Body of pancreas (tissue), 4 donors: ENCODE results near the gene PKP3. TPM values are rescaled to one million over a fixed set of nuclear protein-coding genes. Genes with fewer than 3 reads are reported as not detected.
"Not testable (repeated sequence)": the region's sequence is repeated elsewhere in the genome, so short reads cannot be mapped to it uniquely, and the experiment has no call there.

ENCODE experiments used
- ATAC-seq: fragments of 150-250 bp; one replicate; pipeline ENCODE4 v1.9.1; 2016
- DNase-seq, 4 donors: peaks; one replicate each; pipeline ENCODE4 v3.0.0-alpha.2; 2019
- H3K27ac ChIP-seq, 4 donors: fragments of 200-600 bp; sonication (generic); 1 replicate in 3 of 4; 2 replicates in 1 of 4; pipeline versions ENCODE4 v1.5.1 to v1.6.1; 2016 to 2019; ENCODE audit warnings: mild to moderate bottlenecking in 1 of 4, mixed read lengths in 1 of 4, moderate library complexity in 1 of 4
- H3K27me3 ChIP-seq, 2 donors: fragments of 200-600 bp; sonication (generic); one replicate each; pipeline ENCODE4 v1.6.0; 2016; ENCODE audit warnings: mild to moderate bottlenecking in 1 of 2
- H3K36me3 ChIP-seq, 2 donors: fragments of 200-600 bp; sonication (generic); replicated peaks in 1 of 2; 2 replicates each; pipeline ENCODE4 v1.5.1; 2016; ENCODE audit warnings: low read depth in 2 of 2; ENCODE audit not compliant: insufficient read depth in 1 of 2
- H3K4me1 ChIP-seq: fragments of 200-600 bp; sonication (generic); one replicate; pipeline ENCODE4 v1.6.0; 2016
- H3K4me3 ChIP-seq, 2 donors: fragments of 200-600 bp; sonication (generic); 1 replicate in 1 of 2; 2 replicates in 1 of 2; pipeline ENCODE4 v1.5.1; 2016 to 2019
- H3K9me3 ChIP-seq, 3 donors: fragments of 200-600 bp; sonication (generic); 1 replicate in 2 of 3; 2 replicates in 1 of 3; pipeline ENCODE4 v1.5.1; 2016
- POLR2A ChIP-seq, 3 donors: fragments of 450-650 bp; IDR thresholded peaks; one replicate each; pipeline ENCODE4 v1.6.1; 2016; ENCODE audit warnings: antibody characterized with exemption in 3 of 3, mild to moderate bottlenecking in 2 of 3
- WGBS, 2 donors: methylation state at CpG; one replicate each; pipeline ENCODE4 v1.1.5; 2017; 5-methylcytosine and 5-hydroxymethylcytosine counted together
- intact Hi-C: fragments of 100-400 bp; cut with DNase I; formaldehyde crosslinking; loops from one replicate; pipeline ENCODE4 v1.15.1; 2023
- total RNA-seq, 2 donors: library from RNA; depleted of rRNA; stranded (reverse); fragments of >200 nt; gene quantifications; one replicate each; pipeline ENCODE4 v1.1.0, GENCODE V29; 2016
- TF ChIP-seq, protein P1 (sequence below), 7 experiments: fragments of 450-650 bp in 4 of 7; fragments of 200-600 bp in 3 of 7; sonication (generic) in 3 of 7; IDR thresholded peaks; one replicate each; pipeline ENCODE4 v1.5.1; 2016 to 2019; ENCODE audit warnings: antibody characterized with exemption in 7 of 7

Gene PKP3
- total RNA-seq, 2 donors from 2014 or later = 46.2 to 48.8 TPM

DNA sequence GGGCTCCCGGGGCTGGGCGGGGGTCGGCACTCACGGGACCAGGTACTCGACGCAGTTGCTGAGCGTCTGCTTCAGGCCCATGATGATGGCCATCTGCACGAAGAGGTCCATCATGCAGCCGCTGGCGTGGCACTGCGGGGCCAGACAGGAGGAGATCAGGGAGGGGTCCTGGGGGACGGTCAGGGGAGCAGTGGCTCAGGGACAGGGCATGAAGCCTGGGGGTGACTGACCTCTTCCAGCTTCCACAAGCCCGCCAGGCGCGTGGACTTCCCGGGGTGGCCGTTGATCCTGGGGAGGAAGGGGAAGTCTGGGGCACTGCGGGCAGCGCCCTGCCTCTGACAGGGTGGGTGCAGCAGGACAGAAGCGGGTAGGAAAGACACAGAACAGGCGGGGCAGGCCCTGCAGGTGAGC, 26.9 kb downstream of the PKP3 start:
- Histone ChIP-seq H3K27ac (no peak overlapping the region), H3K9me3 (no peaks in the 10 kb centered on the region), H3K36me3 (no peaks in the 10 kb centered on the region), H3K27me3 (no peaks in the 10 kb centered on the region), H3K4me1 (peaks cover 15% of the 10 kb centered on the region), H3K4me3 (no peak overlapping the region)
- DNase-seq (no peak), ATAC-seq (no peak)
- intact Hi-C loops = no loop called here
- WGBS, 2 donors = 93 to 100% methylated on average over 3 to 14 of the region's 21 CpGs
- TF ChIP-seq POLR2A (IDR thresholded peaks at IDR 0.05) = no peak
- TF ChIP-seq, protein P1, sequence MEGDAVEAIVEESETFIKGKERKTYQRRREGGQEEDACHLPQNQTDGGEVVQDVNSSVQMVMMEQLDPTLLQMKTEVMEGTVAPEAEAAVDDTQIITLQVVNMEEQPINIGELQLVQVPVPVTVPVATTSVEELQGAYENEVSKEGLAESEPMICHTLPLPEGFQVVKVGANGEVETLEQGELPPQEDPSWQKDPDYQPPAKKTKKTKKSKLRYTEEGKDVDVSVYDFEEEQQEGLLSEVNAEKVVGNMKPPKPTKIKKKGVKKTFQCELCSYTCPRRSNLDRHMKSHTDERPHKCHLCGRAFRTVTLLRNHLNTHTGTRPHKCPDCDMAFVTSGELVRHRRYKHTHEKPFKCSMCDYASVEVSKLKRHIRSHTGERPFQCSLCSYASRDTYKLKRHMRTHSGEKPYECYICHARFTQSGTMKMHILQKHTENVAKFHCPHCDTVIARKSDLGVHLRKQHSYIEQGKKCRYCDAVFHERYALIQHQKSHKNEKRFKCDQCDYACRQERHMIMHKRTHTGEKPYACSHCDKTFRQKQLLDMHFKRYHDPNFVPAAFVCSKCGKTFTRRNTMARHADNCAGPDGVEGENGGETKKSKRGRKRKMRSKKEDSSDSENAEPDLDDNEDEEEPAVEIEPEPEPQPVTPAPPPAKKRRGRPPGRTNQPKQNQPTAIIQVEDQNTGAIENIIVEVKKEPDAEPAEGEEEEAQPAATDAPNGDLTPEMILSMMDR (IDR thresholded peaks at IDR 0.05) = no peak

DNA sequence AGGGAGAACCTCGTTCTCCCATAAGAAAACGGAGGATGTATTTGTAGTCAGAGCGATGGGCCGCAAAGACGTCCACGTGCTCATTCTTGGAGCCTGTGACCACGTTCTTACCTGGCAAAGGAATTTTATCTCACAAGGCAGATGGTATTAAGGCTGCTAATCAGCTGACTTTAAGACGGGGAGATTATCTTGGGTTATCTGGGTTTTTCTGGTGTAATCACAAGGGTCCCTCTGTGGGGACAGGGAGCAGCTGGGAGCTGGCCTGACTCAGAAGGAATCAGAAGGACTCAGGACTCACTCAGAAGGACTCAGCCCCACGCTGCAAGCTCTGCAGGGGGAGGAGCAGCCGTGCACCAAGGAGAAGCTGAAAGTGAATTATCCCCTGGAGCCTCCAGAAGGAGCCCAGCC, 28.2 kb downstream of the PKP3 start:
- H3K4me3 ChIP-seq = no peak overlapping the region
- no peaks in the 10 kb centered on the region for H3K9me3 ChIP-seq
- DNase-seq = peak in 1 of 4 donors; percentile 4
- H3K36me3 ChIP-seq = no peaks in the 10 kb centered on the region
- ATAC-seq = no peak
- TF ChIP-seq, protein P1 (IDR thresholded peaks at IDR 0.05) = no peak
- no peak overlapping the region for H3K27ac ChIP-seq
- H3K4me1 ChIP-seq = peaks cover 9% of the 10 kb centered on the region
- intact Hi-C loops = no loop called here
- H3K27me3 ChIP-seq = no peaks in the 10 kb centered on the region
- WGBS, 2 donors = 78 to 84% methylated on average over 10 of the region's 10 CpGs

DNA sequence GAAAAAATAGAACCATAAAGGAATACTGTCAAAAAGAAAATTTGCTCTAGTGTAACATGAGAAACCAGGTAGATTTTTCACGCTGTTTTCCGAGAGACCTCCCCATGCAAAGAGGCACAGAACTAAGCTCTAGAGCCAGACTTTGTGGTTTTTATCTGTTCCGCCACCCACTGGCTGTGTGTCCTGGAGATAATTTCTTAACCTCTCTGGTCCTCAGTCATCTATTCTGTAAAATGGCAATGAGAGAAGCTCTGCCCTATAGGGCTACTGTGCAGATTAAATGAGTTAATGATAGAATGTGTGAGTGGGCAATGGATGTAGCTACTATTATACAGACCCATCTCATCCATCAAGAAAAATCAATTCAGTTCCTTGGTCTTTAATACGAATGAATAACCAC, 30.2 kb downstream of the PKP3 start:
- 81 to 87% methylated on average over 4 of the region's 4 CpGs for WGBS, 2 donors
- no peak for ATAC-seq
- Histone ChIP-seq H3K4me3 (no peak overlapping the region), H3K27ac (no peak overlapping the region), H3K36me3 (no peaks in the 10 kb centered on the region), H3K9me3 (no peaks in the 10 kb centered on the region), H3K4me1 (no peaks in the 10 kb centered on the region), H3K27me3 (no peaks in the 10 kb centered on the region)
- intact Hi-C loops = no loop called here
- TF ChIP-seq, protein P1 (IDR thresholded peaks at IDR 0.05) = no peak
- TF ChIP-seq POLR2A (IDR thresholded peaks at IDR 0.05) = no peak
- DNase-seq = no peak

DNA sequence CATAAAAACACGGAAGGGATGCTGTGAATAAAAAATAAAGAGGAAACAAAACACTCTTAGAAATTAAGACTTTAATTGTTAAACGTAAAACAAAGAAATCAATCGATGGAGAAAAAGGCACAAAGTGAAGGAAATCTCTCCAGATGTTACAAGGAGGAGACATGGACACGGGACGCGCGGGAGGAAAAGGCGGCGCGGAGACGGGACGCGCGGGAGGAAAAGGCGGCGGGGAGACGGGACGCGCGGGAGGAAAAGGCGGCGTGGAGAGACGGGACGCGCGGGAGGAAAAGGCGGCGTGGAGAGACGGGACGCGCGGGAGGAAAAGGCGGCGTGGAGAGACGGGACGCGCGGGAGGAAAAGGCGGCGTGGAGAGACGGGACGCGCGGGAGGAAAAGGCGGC, 30.8 kb downstream of the PKP3 start:
- H3K4me1 ChIP-seq, DNase-seq, H3K9me3 ChIP-seq, H3K27ac ChIP-seq, H3K36me3 ChIP-seq, H3K27me3 ChIP-seq, H3K4me3 ChIP-seq, intact Hi-C loops, ATAC-seq: not testable (repeated sequence)
- 68 to 71% methylated on average over 24 to 33 of the region's 45 CpGs for WGBS, 2 donors

DNA sequence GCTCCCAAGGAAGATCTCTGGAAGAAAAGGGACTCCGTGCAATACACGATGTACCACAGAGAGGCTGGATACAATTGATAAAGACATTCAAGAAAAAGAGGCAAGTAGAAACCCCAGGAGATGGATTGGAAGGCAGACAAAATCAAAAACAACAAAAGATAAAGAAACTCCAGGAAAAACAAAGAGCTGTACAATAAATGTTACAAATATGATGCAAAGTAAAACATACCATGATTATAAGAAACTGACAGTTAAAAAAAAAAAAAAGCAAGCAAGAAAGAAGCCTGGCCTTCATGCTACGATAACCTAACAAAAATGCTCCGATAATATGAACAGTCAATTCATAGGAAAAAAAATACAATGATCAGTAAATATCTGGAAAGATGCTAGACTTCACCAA, 31.3 kb downstream of the PKP3 start:
- Histone ChIP-seq H3K4me3 (no peak overlapping the region), H3K9me3 (no peaks in the 10 kb centered on the region), H3K27ac (no peak overlapping the region), H3K4me1 (no peaks in the 10 kb centered on the region), H3K36me3 (no peaks in the 10 kb centered on the region), H3K27me3 (no peaks in the 10 kb centered on the region)
- DNase-seq (no peak), ATAC-seq (no peak)
- 81 to 93% methylated on average over 4 of the region's 4 CpGs for WGBS, 2 donors
- no peak for TF ChIP-seq POLR2A (IDR thresholded peaks at IDR 0.05)
- TF ChIP-seq, protein P1 (IDR thresholded peaks at IDR 0.05) = no peak
- intact Hi-C loops = no loop called here
